Aorta (tissue), 5 donors: ENCODE results near the gene HSD3B1. TPM values are rescaled to one million over a fixed set of nuclear protein-coding genes. Genes with fewer than 3 reads are reported as not detected.

Experiments used
- ATAC-seq: fragments of 200-7000 bp; cut with Tn5 transposase; one replicate; pipeline ENCODE4 v1.9.1; 2022; ENCODE audit warnings: moderate library complexity; ENCODE audit not compliant: low FRiP score
- DNase-seq, 2 donors: peaks; one replicate each; pipeline ENCODE4 v3.0.0-alpha.2; 2020
- H3K27ac ChIP-seq, 2 donors: one replicate each; pipeline ENCODE4 v1.5.1; 2013; ENCODE audit warnings: low read length in 2 of 2, mild to moderate bottlenecking in 2 of 2, moderate library complexity in 2 of 2, control low read depth in 1 of 2, inconsistent platforms in 1 of 2, low read depth in 1 of 2
- H3K27me3 ChIP-seq, 2 donors: one replicate each; pipeline ENCODE4 v1.6.1; 2013; ENCODE audit warnings: control low read depth in 1 of 2, low read length in 1 of 2, mild to moderate bottlenecking in 1 of 2, moderate library complexity in 1 of 2; ENCODE audit not compliant: insufficient read depth in 2 of 2, control insufficient read depth in 1 of 2
- H3K36me3 ChIP-seq, 2 donors: one replicate each; pipeline ENCODE4 v1.6.1; 2013; ENCODE audit warnings: control low read depth in 1 of 2, low read length in 1 of 2, mild to moderate bottlenecking in 1 of 2; ENCODE audit not compliant: insufficient read depth in 2 of 2, control insufficient read depth in 1 of 2
- H3K4me1 ChIP-seq, 2 donors: one replicate each; pipeline ENCODE4 v1.6.1; 2013; ENCODE audit warnings: low read length in 2 of 2, control low read depth in 1 of 2, mild to moderate bottlenecking in 1 of 2, moderate library complexity in 1 of 2; ENCODE audit not compliant: insufficient read depth in 2 of 2, control insufficient read depth in 1 of 2
- H3K4me3 ChIP-seq, 2 donors: one replicate each; pipeline ENCODE4 v1.5.1; 2013; ENCODE audit warnings: low read length in 2 of 2, control low read depth in 1 of 2, mild to moderate bottlenecking in 1 of 2
- H3K9me3 ChIP-seq: one replicate; pipeline ENCODE4 v1.6.1; 2013; ENCODE audit warnings: mild to moderate bottlenecking, low read length; ENCODE audit not compliant: control insufficient read depth
- WGBS, 2 donors: extraction: QIAGEN DNeasy Blood & Tissue Kit; methylation state at CpG; one replicate each; pipeline ENCODE4 v1.1.7; 2013; 5-methylcytosine and 5-hydroxymethylcytosine counted together
- intact Hi-C, 2 donors: fragments of 100-400 bp; cut with DNase I; formaldehyde crosslinking; loops; one replicate each; pipeline versions ENCODE4 v1.14.2 to v1.15.0; 2022
- long read RNA-seq, 2 donors: library from polyadenylated mRNA; unstranded; transcript quantifications; one replicate each; pipeline ENCODE4 v2.0.0, GENCODE V29; 2020 to 2021
- polyA plus RNA-seq, 2 donors: library from polyadenylated mRNA; stranded (reverse); fragments of 200-250 nt; gene quantifications; one replicate each; pipeline ENCODE4 v1.2.3, GENCODE V29; 2013
- total RNA-seq, 2 donors: library from RNA; stranded (reverse); fragmentation: NEBNext Ultra II Directional; extraction: Animal tissue kit (Norgen Biotek cat#: 25700); gene quantifications; one replicate each; pipeline ENCODE4 v1.2.1, GENCODE V29; 2021
- donor health status: healthy with polysubstance abuse.
- donor health status: Bipolar disorder and iron deficiency.
- donor health status: DM: no; HTN: no; CAD: no.
- donor health status: DM: no; HTN: no; CAD: no.
- donor health status: DM: yes; HTN: yes; CAD: no.

Gene HSD3B1
- not detected for total RNA-seq
- polyA plus RNA-seq = not detected
- long read RNA-seq, donor 1 = 0 reads
- long read RNA-seq, donor 2 = 0 reads

DNA sequence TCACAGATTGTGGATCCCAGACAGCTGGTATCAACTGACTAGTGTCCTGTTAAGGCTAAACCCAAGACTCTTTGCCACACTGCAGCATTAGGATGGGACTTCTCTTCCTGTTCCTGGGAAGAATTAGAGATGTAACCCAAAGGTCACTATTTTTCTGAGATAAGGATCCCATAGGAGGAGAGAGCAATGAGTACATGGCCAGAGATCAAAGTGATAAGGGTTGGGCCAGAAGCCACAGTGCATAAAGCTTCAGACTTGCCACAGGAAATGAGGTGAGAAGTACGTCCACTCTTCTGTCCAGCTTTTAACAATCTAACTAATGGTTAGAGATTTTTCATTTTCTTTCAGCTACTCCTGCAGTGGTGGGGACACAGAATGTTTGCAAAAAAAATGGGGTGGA lies at the start of gene HSD3B1:
Gene HSD3B1, plus strand, starts transcription at position 270 of the 400 bp plus-strand sequence. CDS start 267 bp downstream, outside the sequence.
- WGBS, 2 donors = 43 to 69% methylated on average over 1 of the region's 1 CpG
- intact Hi-C loops = no loop called here
- no peak for ATAC-seq
- H3K9me3 ChIP-seq = no peaks in the 10 kb centered on the region
- H3K27me3 ChIP-seq = no peaks in the 10 kb centered on the region
- no peak for DNase-seq
- H3K27ac ChIP-seq = no peak within 1 kb of the TSS
- H3K4me1 ChIP-seq = no peaks in the 10 kb centered on the region
- no peaks in the 10 kb centered on the region for H3K36me3 ChIP-seq
- no peak within 1 kb of the TSS for H3K4me3 ChIP-seq

GRCh38 chr1:119462964-119463363 lies 44.0 kb upstream of the HSD3B1 start:
- Histone ChIP-seq H3K36me3 (no peaks in the 10 kb centered on the region), H3K27ac (no peak overlapping the region), H3K27me3 (no peaks in the 10 kb centered on the region), H3K4me1 (no peaks in the 10 kb centered on the region), H3K4me3 (no peak overlapping the region), H3K9me3 (no peaks in the 10 kb centered on the region)
- DNase-seq (no peak), ATAC-seq (no peak)
- intact Hi-C loops = no loop called here
- 89 to 94% methylated on average over 2 of the region's 2 CpGs for WGBS, 2 donors

- Histone ChIP-seq H3K36me3 (no peaks in the 10 kb centered on the region), H3K4me3 (no peak overlapping the region), H3K9me3 (no peaks in the 10 kb centered on the region), H3K27ac (no peak overlapping the region), H3K27me3 (no peaks in the 10 kb centered on the region), H3K4me1 (no peaks in the 10 kb centered on the region)
- ATAC-seq = no peak
- intact Hi-C loops = no loop called here
- no peak for DNase-seq
- 58 to 84% methylated on average over 2 of the region's 2 CpGs for WGBS, 2 donors
Measured at GRCh38 chr1:119463569-119463968, 43.4 kb upstream of the HSD3B1 start.

GRCh38 chr1:119466445-119466844 lies 40.6 kb upstream of the HSD3B1 start:
- WGBS, 2 donors = 70 to 77% methylated on average over 2 of the region's 2 CpGs
- Histone ChIP-seq H3K4me3 (no peak overlapping the region), H3K27ac (no peak overlapping the region), H3K4me1 (no peaks in the 10 kb centered on the region), H3K36me3 (no peaks in the 10 kb centered on the region), H3K27me3 (no peaks in the 10 kb centered on the region), H3K9me3 (no peaks in the 10 kb centered on the region)
- intact Hi-C loops = no loop called here
- DNase-seq (no peak), ATAC-seq (no peak)

- Histone ChIP-seq H3K36me3 (no peaks in the 10 kb centered on the region), H3K27me3 (no peaks in the 10 kb centered on the region), H3K27ac (no peak overlapping the region), H3K4me1 (no peaks in the 10 kb centered on the region), H3K4me3 (no peak overlapping the region), H3K9me3 (no peaks in the 10 kb centered on the region)
- 93 to 96% methylated on average over 1 of the region's 1 CpG for WGBS, 2 donors
- intact Hi-C loops = no loop called here
- no peak for ATAC-seq
- no peak for DNase-seq
Measured at GRCh38 chr1:119467219-119467618, 39.8 kb upstream of the HSD3B1 start.

DNA sequence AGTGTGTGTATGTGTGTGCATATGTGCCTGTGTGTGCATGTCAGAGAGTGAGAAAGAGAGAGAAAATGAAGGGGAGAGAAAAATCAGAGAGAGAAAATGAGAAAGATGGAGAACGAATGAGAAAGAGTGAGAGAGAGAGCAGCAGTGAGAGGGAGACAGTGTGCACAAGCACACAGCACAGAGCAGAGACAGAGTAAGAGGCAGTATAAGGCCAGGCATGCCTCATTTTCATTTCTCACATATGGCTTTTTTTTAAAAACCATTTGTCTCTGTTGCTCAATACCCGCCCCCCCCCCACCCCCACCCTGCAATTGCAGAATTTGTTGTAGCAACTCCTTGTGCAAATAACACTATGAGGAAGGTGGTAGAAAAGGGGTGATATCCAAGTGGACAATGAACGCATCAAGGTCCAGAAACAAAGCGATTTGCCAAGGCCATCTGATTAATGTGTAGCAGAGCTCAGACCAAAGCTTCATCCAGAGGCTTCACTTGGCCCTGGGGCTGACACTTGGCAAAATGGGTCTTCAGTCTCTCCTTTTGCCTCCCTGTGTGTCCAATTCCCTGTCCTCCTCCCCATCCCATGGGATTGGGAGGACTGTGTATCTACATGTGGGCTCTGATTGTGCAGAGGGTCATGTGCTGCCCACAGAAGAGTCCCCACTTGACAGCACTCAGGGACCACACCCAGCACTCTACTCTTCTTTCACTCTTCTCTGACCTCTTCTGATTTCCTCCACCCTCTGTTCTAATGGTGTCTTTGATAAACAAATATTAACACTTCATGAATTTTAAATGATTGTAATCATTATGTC lies 38.9 kb upstream of the HSD3B1 start:
- no peaks in the 10 kb centered on the region for H3K36me3 ChIP-seq
- no peak overlapping the region for H3K27ac ChIP-seq
- H3K27me3 ChIP-seq = no peaks in the 10 kb centered on the region
- DNase-seq = no peak
- no peaks in the 10 kb centered on the region for H3K4me1 ChIP-seq
- H3K4me3 ChIP-seq = no peak overlapping the region
- WGBS, 2 donors = 54 to 63% methylated on average over 4 of the region's 4 CpGs
- intact Hi-C loops = no loop called here
- H3K9me3 ChIP-seq = no peaks in the 10 kb centered on the region
- ATAC-seq = peak; percentile 31

GRCh38 chr1:119469741-119470140 lies 37.3 kb upstream of the HSD3B1 start:
- ATAC-seq = no peak
- 68 to 85% methylated on average over 1 of the region's 1 CpG for WGBS, 2 donors
- no peaks in the 10 kb centered on the region for H3K4me1 ChIP-seq
- intact Hi-C loops = no loop called here
- no peak overlapping the region for H3K4me3 ChIP-seq
- no peak overlapping the region for H3K27ac ChIP-seq
- no peaks in the 10 kb centered on the region for H3K27me3 ChIP-seq
- no peaks in the 10 kb centered on the region for H3K36me3 ChIP-seq
- H3K9me3 ChIP-seq = no peaks in the 10 kb centered on the region
- DNase-seq = no peak

DNA sequence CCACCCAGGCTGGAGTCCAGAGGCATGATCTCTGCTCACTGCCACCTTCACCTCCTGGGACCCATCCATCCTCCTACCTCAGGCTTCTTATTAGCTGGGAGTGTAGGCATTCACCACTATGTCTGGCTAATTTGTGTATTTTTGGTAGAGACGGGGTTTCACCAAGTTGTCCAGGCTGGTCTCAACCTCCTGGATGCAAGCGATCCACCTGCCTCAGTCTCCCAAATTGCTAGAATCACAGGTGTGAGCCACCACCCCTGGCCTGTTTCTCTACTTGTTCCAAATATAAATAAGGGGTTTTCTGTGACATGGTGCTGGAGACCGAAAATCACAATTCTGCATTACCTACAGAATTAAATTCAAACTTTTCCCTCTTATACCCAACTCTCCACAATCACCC lies 36.6 kb upstream of the HSD3B1 start:
- H3K27ac ChIP-seq = no peak overlapping the region
- intact Hi-C loops = no loop called here
- 87 to 92% methylated on average over 3 of the region's 3 CpGs for WGBS, 2 donors
- H3K4me1 ChIP-seq = no peaks in the 10 kb centered on the region
- H3K36me3 ChIP-seq = no peaks in the 10 kb centered on the region
- no peak overlapping the region for H3K4me3 ChIP-seq
- no peaks in the 10 kb centered on the region for H3K9me3 ChIP-seq
- ATAC-seq = no peak
- H3K27me3 ChIP-seq = no peaks in the 10 kb centered on the region
- DNase-seq = no peak

- WGBS, 2 donors = 94 to 96% methylated on average over 7 of the region's 7 CpGs
- H3K27me3 ChIP-seq = no peaks in the 10 kb centered on the region
- H3K4me1 ChIP-seq = no peaks in the 10 kb centered on the region
- H3K4me3 ChIP-seq = no peak overlapping the region
- H3K36me3 ChIP-seq = no peaks in the 10 kb centered on the region
- H3K9me3 ChIP-seq = no peaks in the 10 kb centered on the region
- H3K27ac ChIP-seq = no peak overlapping the region
- ATAC-seq (no peak), DNase-seq (no peak)
- intact Hi-C loops = no loop called here
Measured at GRCh38 chr1:119470958-119471357, 36.1 kb upstream of the HSD3B1 start.
